ENCODE data around the gene CCDC149.

DNA sequence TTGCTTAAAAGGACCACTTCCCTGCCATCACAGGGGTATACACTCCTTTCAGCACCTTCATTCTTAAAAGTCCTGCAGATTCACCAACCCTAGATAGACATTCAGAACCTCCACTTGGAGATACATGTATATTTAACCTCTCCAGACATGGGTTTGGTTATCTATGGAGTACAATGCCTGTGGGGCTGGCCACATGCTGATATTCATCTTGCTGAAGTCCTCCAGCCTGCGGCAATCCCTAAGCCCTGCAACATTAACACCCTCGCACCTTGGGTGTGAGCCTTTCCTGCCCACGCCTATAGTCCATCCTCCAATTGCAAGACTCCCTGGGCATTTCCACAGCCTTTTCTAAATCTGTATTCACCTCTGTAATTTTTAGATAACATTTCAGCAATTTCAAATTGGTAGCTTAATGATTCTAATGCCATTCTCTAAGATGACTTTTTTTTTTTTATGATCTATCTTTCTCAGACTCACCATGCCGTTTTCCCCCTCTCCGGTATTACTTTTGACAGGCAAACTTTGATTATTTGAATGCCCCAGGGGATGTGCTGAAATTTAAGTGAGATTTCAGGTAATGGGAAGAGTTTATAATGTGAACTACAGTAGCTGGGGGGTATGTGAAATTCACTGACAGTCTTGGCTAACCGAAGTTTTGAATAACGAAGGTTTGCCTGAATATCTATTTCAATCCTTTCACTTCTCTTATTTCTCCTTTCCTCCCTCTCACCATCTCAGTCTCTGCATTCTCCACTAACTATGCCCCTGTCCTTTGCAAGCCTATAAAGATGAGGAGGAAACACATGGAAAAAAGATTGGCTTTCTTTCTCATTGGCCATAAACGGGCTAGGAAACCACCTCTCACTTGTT, 24.1 kb downstream of the CCDC149 start:
- TF ChIP-seq, protein P1, sequence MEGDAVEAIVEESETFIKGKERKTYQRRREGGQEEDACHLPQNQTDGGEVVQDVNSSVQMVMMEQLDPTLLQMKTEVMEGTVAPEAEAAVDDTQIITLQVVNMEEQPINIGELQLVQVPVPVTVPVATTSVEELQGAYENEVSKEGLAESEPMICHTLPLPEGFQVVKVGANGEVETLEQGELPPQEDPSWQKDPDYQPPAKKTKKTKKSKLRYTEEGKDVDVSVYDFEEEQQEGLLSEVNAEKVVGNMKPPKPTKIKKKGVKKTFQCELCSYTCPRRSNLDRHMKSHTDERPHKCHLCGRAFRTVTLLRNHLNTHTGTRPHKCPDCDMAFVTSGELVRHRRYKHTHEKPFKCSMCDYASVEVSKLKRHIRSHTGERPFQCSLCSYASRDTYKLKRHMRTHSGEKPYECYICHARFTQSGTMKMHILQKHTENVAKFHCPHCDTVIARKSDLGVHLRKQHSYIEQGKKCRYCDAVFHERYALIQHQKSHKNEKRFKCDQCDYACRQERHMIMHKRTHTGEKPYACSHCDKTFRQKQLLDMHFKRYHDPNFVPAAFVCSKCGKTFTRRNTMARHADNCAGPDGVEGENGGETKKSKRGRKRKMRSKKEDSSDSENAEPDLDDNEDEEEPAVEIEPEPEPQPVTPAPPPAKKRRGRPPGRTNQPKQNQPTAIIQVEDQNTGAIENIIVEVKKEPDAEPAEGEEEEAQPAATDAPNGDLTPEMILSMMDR (conservative IDR thresholded peaks at IDR 0.05), result no peak
- no peak for TF ChIP-seq EZH2 (IDR thresholded peaks at IDR 0.05; ENCODE audit: low read depth)

All from PC-9 (cell line).